OCI-LY7 (cell line): ENCODE results near the gene BAG5. TPM values are rescaled to one million over a fixed set of nuclear protein-coding genes. Genes with fewer than 3 reads are reported as not detected.
A peak's percentile ranks its signal among the peaks of the same experiment; 100 is the strongest.

Source experiments
- BruUV-seq: library from RNA; stranded (reverse); fragments of 400-500 nt; replicated peaks from 2 replicates; lab custom pipeline; 2021; lab: Mats Ljungman, UMichigan
- CTCF ChIA-PET: fragments of 300-600 bp; sonication (Branson Sonifier 250); formaldehyde crosslinking; loops from one replicate; lab custom pipeline; 2022; ENCODE audit warnings: antibody characterized with exemption; ENCODE audit not compliant: unreplicated experiment; lab: Charles Lee
- POLR2A ChIA-PET: fragments of 300-600 bp; sonication (Branson Sonifier 250); formaldehyde crosslinking; loops from one replicate; lab custom pipeline; 2022; ENCODE audit warnings: antibody characterized with exemption; lab: Charles Lee
- DNase-seq: peaks from one replicate; pipeline ENCODE4 v3.0.0-alpha.2; 2015; ENCODE audit warnings: low spot score
- H2AFZ ChIP-seq: fragments of 200-600 bp; sonication (generic), shearing (Covaris generic); 2 replicates; pipeline ENCODE4 v1.6.1; 2014; ENCODE audit warnings: mild to moderate bottlenecking, antibody characterized with exemption, low read length, moderate library complexity
- H3K27ac ChIP-seq: fragments of 200-600 bp; sonication (generic); 2 replicates; pipeline ENCODE4 v1.5.1; 2014; ENCODE audit warnings: mixed run types, low read depth, mild to moderate bottlenecking, moderate library complexity, low read length, inconsistent platforms; ENCODE audit not compliant: poor library complexity, severe bottlenecking
- H3K36me3 ChIP-seq: fragments of 200-600 bp; sonication (generic); 2 replicates; pipeline ENCODE4 v1.6.1; 2014; ENCODE audit warnings: mild to moderate bottlenecking, antibody characterized with exemption, low read length, moderate library complexity, mixed read lengths; ENCODE audit not compliant: insufficient read depth
- H3K4me1 ChIP-seq: fragments of 200-600 bp; sonication (generic); 2 replicates; pipeline ENCODE4 v1.5.1; 2014; ENCODE audit warnings: mild to moderate bottlenecking, low read length; ENCODE audit not compliant: insufficient read depth, poor library complexity, severe bottlenecking
- H3K4me2 ChIP-seq: fragments of 200-600 bp; sonication (generic); 2 replicates; pipeline ENCODE4 v1.6.1; 2014; ENCODE audit warnings: mild to moderate bottlenecking, low read length
- H3K4me3 ChIP-seq: fragments of 200-600 bp; sonication (generic); 2 replicates; pipeline ENCODE4 v1.5.1; 2014; ENCODE audit warnings: mild to moderate bottlenecking, low read depth, low read length; ENCODE audit not compliant: poor library complexity, severe bottlenecking
- H3K79me2 ChIP-seq: fragments of 200-600 bp; sonication (generic); 2 replicates; pipeline ENCODE4 v1.6.1; 2016; ENCODE audit warnings: low read depth, mild to moderate bottlenecking, low read length, moderate library complexity, mixed read lengths; ENCODE audit not compliant: insufficient read depth
- H3K9me2 ChIP-seq: fragments of 200-600 bp; sonication (generic); 2 replicates; pipeline ENCODE4 v1.6.1; 2016; ENCODE audit warnings: mild to moderate bottlenecking, low read length, mixed read lengths; ENCODE audit not compliant: insufficient read depth
- H3K9me3 ChIP-seq: fragments of 200-600 bp; sonication (generic); 2 replicates; pipeline ENCODE4 v1.6.1; 2014; ENCODE audit warnings: mild to moderate bottlenecking, mixed run types, low read length, mixed read lengths
- H4K20me1 ChIP-seq: fragments of 200-600 bp; sonication (generic); 2 replicates; pipeline ENCODE4 v1.6.1; 2014; ENCODE audit warnings: mild to moderate bottlenecking, antibody characterized with exemption, low read length, moderate library complexity, mixed read lengths; ENCODE audit not compliant: insufficient read depth
- CTCF ChIP-seq: fragments of 200-600 bp; sonication (generic); conservative IDR thresholded peaks from 2 replicates; pipeline ENCODE4 v1.5.1; 2014; ENCODE audit warnings: mild to moderate bottlenecking, antibody characterized with exemption, low read length, moderate library complexity, mixed read lengths
- EZH2phosphoT487 ChIP-seq: fragments of 200-600 bp; sonication (generic); IDR thresholded peaks from 2 replicates; pipeline ENCODE4 v1.6.1; 2018; ENCODE audit warnings: low read depth, borderline replicate concordance, mild to moderate bottlenecking, mixed run types, antibody characterized with exemption, low read length, moderate library complexity, mixed read lengths
- intact Hi-C: fragments of 100-400 bp; cut with micrococcal nuclease; formaldehyde crosslinking; loops from one replicate; pipeline ENCODE4 v1.10.0; 2022; ENCODE audit not compliant: unreplicated experiment
- total RNA-seq, 2 experiments: library from RNA; depleted of rRNA in 1 of 2; stranded (reverse); fragments of >200 nt in 1 of 2; shearing (Covaris generic) in 1 of 2; gene quantifications; 2 replicates each; pipeline ENCODE4 v1.2.3, GENCODE V29; 2014 to 2022

The BAG5 gene
- total RNA-seq, 2 experiments from 2014 or later, result 29.2 to 38.7 TPM

- Histone ChIP-seq H3K4me2 (no peak overlapping the region), H3K36me3 (no peaks in the 10 kb centered on the region), H3K9me2 (no peaks in the 10 kb centered on the region), H2AFZ (no peak overlapping the region), H3K9me3 (no peaks in the 10 kb centered on the region), H3K4me3 (no peak overlapping the region), H3K79me2 (no peaks in the 10 kb centered on the region), H4K20me1 (no peaks in the 10 kb centered on the region; the same call in 1 of the 2 replicates), H3K4me1 (peaks cover 17% of the 10 kb centered on the region), H3K27ac (no peak overlapping the region)
- DNase-seq, result peak; percentile 66
- ChIA-PET CTCF (interaction anchor here (0.6 to 1.1 kb wide), 2 partner anchors 10 to 50 kb away, joined by 3 to 5 read pairs; partner anchors contain the start of gene TRMT61A), POLR2A (no interaction called here)
- intact Hi-C loops, result loop anchor here (1.0 to 5.0 kb wide), 2 partner anchors 28 to 44 kb away; partner anchors contain the start of genes BAG5 and COA8
- BruUV-seq, result no TSS peak
- peak; percentile 90 for TF ChIP-seq CTCF
- no peak for TF ChIP-seq EZH2phosphoT487
Observed at GRCh38 chr14:103518422-103519042, 43.9 kb downstream of the BAG5 start.

GRCh38 chr14:103517721-103518421 is 44.6 kb downstream of the BAG5 start:
- no peak for DNase-seq
- no peaks in the 10 kb centered on the region for H3K79me2 ChIP-seq
- H3K4me1 ChIP-seq, result peaks cover 17% of the 10 kb centered on the region
- no peak overlapping the region for H3K27ac ChIP-seq
- no TSS peak for BruUV-seq
- H2AFZ ChIP-seq, result no peak overlapping the region
- no peaks in the 10 kb centered on the region for H3K9me3 ChIP-seq
- ChIA-PET POLR2A (no interaction called here), CTCF (interaction anchor here (0.6 to 1.1 kb wide), 2 partner anchors 11 to 49 kb away, joined by 3 to 5 read pairs; partner anchors contain the start of gene TRMT61A)
- no peaks in the 10 kb centered on the region for H3K9me2 ChIP-seq
- no peak overlapping the region for H3K4me2 ChIP-seq
- no peak overlapping the region for H3K4me3 ChIP-seq
- intact Hi-C loops, result loop anchor here (1.0 to 5.0 kb wide), 2 partner anchors 28 to 44 kb away; partner anchors contain the start of genes BAG5 and COA8
- no peaks in the 10 kb centered on the region for H3K36me3 ChIP-seq
- no peaks in the 10 kb centered on the region; the same call in 1 of the 2 replicates for H4K20me1 ChIP-seq
- TF ChIP-seq CTCF (no peak), EZH2phosphoT487 (no peak)

- TF ChIP-seq CTCF (no peak), EZH2phosphoT487 (no peak)
- Histone ChIP-seq H2AFZ (no peak overlapping the region), H3K4me3 (no peak overlapping the region), H3K27ac (no peak overlapping the region), H3K79me2 (no peaks in the 10 kb centered on the region), H3K4me1 (peaks cover 17% of the 10 kb centered on the region), H3K9me2 (no peaks in the 10 kb centered on the region), H3K9me3 (no peaks in the 10 kb centered on the region), H3K36me3 (peaks cover 4% of the 10 kb centered on the region; the same call in 1 of the 2 replicates), H4K20me1 (no peaks in the 10 kb centered on the region; the same call in 1 of the 2 replicates), H3K4me2 (no peak overlapping the region)
- intact Hi-C loops, result loop anchor here (5.0 kb wide), 1 partner anchor 45 kb away; the partner anchor contains the start of genes BAG5 and COA8
- DNase-seq, result no peak
- CTCF ChIA-PET, result no interaction called here
- BruUV-seq, result no TSS peak
- POLR2A ChIA-PET, result no interaction called here
Observed at GRCh38 chr14:103517174-103517566, 45.3 kb downstream of the BAG5 start.
